HG03432 (cell line): Measurements from ENCODE around the gene ROR2.

Experiments used
- ATAC-seq: cut with Tn5 transposase; IDR thresholded peaks from one replicate; pipeline ENCODE4 v1.9.1; 2021; ENCODE audit warnings: mild to moderate bottlenecking, moderate library complexity; ENCODE audit not compliant: unreplicated experiment

ROR2 gene

GRCh38 chr9:91948597-91949391 lies 1.2 kb downstream of the ROR2 start:
- no peak for ATAC-seq

DNA sequence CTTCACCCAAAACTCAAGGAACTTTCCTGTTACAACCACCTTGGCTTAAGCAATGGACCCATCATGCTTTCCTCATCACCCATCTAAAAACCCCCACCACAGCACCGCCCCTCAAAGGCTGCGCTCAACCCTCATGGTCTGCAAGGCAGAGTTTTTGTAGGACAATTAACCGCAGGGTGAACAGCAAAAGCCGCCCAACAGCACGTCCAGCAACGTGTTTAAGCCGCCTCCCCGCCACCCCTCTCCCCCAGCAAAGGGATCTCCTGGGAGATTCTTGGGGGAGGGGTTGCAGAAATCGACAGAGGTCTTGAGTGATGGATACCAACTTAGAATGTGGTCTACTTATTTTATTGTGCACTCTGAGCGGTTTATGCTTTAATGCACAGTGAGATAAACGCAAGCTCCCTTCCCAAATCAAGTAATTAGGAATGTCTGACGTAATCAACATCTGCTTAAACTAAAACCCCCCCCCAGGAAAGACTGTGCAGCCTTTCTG lies 1.9 kb downstream of the ROR2 start:
- no peak for ATAC-seq

GRCh38 chr9:91946653-91947488 lies 3.2 kb downstream of the ROR2 start:
- no peak for ATAC-seq

- no peak for ATAC-seq
Observed at GRCh38 chr9:91946196-91946595, 3.8 kb downstream of the ROR2 start.

DNA sequence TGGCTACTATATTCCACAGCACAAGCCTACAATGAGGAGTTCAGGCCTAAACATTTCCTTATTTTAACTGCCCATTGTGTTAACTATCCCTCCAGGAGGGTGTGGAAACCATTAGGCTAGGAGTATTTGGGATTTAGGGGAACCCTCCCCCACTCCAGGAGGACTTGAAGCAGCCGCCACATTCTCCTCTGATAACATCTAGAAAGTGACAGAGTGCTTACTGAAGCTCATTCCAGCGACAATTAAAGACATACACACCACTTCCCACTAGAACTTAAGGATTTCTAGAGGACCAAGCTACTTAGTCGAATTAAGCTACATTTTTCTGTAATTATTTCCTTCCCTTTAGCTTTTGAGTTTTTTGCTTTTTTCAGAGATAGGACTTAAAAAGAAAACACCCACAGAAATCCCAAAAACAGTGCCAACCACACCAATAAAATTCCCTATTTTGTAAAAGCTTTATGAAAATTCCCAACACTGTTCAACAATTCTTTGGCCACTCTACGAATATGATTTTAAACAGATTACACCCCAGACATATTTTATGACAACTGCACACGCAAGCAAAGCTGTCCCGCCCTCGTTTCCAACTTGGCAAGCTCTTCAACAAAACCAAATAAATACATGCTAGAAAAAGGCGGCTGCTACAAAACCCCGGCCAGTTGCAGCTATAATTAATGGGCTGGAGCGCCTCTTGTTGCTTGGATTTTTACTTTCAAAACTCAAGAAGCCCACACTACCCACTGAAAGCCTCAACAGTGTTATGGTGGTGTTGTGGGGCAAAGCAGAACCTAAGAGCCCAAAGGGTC lies 4.5 kb downstream of the ROR2 start:
- no peak for ATAC-seq

DNA sequence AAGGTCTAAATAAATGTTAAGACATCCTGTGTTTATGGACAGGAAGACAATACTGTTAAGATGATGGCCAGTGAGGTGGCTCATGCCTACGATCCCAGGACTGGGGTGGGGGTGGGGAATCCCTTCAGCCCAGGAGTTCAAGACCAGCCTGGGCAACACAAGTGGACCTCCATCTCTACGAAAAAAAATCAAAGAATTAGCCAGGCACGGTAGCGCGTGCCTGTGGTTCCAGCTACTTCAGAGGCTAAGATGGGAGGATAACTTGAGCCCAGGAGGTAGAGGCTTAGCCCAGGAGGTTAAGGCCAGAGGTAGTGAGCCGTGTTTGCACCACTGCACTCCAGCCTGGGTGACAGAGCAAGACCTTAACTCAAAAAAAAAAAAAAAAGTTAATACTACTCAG lies 5.3 kb downstream of the ROR2 start:
- ATAC-seq = no peak

- ATAC-seq = no peak
Observed at GRCh38 chr9:91943478-91944470, 6.3 kb downstream of the ROR2 start.

DNA sequence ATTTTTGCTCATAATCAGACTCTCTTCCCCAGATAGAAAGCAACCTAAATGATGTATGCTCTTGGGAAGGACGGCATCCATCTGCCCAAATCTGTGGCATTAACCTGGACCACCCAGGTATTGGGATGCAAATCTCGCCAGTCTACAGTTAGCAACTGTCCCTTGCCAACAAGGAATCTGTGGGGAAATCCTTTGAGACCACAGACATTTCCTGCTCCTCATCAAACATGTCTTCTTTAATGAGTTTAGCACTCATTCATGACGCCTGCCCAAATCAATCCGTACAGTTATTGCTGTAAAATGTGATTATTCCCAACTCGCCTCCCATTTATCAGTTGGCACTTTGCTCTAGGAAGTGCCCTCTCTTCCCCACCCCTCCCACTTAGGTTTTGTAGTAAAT lies 7.8 kb downstream of the ROR2 start:
- no peak for ATAC-seq

- no peak for ATAC-seq
Observed at GRCh38 chr9:91939978-91940377, 10.1 kb downstream of the ROR2 start.

DNA sequence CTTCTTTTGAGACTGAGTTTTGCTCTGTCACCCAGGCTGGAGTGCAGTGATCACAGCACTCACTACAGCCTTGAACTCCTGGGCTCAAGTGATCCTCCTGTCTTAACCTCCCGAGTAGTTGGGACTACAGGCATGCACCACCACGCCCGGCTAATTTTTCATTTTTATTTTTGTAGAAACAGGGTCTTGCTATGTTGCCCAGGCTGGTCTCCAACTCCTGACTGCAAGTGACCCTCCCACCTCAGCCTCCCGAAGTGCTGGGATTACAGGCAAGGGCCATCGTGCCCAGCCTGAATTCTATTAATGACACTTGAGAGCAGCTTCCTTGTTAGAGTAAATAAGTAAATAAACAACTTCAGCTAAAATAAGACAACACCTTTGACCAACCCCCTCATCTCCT lies 12.3 kb downstream of the ROR2 start:
- ATAC-seq = no peak

- no peak for ATAC-seq
Observed at GRCh38 chr9:91937056-91937455, 13.0 kb downstream of the ROR2 start.

DNA sequence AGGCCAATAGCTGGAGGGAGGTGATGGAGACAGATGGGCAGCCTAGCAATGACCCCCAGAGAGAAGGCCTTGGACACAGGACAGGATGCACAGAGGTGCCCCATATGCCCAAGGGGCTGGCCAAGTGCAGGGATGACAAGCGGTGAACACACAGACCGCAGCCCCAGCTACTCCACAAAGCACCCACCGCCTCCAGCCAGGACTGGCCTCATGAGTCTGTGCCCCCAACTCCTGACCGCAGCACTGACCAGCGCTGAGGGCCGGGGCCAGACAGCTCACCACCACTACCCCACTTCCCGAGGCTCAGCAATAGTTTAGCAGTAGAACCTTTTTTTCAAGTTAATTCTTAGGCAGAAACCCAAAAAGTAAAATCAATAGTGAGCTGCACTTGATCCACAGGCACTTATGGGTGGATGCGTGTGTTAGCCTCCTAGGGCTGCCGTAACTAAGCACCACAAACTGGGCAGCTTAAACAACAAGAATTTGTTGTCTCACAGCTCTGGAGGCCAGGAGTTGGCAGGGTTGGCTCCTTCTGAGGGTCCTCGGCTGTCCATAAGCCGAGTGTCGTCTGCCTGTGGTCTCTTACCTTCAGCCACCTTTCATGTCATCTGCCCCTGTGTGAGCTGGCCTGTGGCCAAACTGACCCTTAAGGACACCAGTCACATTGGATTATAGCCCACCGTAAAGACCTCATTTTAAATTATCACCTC lies 14.1 kb downstream of the ROR2 start:
- no peak for ATAC-seq

GRCh38 chr9:91935066-91935749 lies 14.8 kb downstream of the ROR2 start:
- no peak for ATAC-seq

DNA sequence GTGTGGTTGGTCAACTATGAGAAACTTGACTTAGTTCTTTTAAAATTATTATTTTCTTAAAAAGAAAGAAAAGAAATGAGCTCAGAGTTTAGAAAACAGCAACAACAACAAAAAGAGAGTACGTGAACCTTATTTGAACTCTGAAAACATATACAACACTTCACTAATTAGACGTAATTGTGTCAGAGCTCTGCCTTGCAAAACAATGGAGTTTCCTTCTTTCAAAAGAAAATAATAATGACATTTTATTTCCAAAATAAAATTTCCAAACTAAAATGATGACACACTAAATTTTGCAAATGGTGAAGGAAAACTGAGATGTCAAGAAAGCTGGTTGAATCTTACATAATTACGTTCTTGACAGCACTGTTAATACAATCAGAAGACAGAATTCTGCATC lies 15.4 kb downstream of the ROR2 start:
- ATAC-seq = no peak

- ATAC-seq = no peak
Observed at GRCh38 chr9:91933556-91934352, 16.3 kb downstream of the ROR2 start.

GRCh38 chr9:91930475-91930874 lies 19.6 kb downstream of the ROR2 start:
- ATAC-seq = no peak

- no peak for ATAC-seq
Observed at GRCh38 chr9:91929331-91929730, 20.7 kb downstream of the ROR2 start.

- ATAC-seq = no peak
Observed at GRCh38 chr9:91927922-91928510, 22.0 kb downstream of the ROR2 start.
